HG02970 (cell line): Measurements from ENCODE around the gene KLHL30.
"Not testable (repeated sequence)": the region's sequence is repeated elsewhere in the genome, so short reads cannot be mapped to it uniquely, and the experiment has no call there.

Experiments
- ATAC-seq: cut with Tn5 transposase; IDR thresholded peaks from one replicate; pipeline ENCODE4 v1.9.1; 2021; ENCODE audit warnings: mild to moderate bottlenecking, moderate library complexity, moderate number of reproducible peaks; ENCODE audit not compliant: unreplicated experiment, low FRiP score

The KLHL30 gene

DNA sequence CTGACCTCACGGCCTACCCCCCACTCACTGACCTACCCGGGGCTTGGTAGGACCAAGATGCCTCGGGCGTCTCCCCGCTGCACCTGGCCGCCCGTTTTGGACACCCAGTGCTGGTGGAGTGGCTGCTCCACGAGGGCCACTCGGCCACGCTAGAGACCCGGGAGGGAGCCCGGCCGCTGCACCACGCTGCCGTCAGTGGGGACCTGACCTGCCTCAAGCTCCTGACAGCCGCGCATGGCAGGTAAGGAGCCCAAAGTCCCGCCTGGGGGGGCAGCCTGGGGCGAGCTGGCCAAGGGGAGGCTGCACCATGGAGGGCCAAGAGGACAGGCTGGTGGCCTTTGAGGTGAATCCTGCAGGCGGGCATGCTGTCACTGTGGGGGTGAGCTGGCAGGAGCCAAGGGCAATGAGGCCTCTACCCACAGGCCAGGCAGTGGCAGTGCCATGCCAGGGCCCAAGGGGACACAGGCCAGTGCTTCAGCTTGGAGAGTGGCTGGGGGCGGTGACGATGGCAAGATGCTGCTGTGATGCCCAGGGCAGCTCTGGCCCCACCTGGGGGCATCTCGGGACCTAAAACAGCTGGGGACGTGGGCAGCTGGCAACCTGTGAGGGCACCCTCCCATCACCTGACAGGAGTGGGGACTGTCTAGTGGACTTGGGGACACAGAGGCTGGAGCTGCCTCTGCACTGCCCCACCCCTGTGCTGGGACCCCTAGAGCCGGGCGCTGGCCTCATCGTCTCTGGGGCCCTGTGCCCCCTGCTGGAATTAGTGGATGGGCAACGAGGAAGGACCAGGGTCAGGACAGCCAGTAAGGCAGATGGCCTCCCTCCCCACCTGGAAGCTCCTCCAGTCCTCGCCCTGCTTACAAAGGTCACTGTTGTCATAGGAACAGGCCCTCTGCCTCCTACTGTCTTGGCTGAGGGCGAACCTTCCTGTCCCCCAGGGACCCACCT, 36.3 kb upstream of the KLHL30 start:
- ATAC-seq = no peak

DNA sequence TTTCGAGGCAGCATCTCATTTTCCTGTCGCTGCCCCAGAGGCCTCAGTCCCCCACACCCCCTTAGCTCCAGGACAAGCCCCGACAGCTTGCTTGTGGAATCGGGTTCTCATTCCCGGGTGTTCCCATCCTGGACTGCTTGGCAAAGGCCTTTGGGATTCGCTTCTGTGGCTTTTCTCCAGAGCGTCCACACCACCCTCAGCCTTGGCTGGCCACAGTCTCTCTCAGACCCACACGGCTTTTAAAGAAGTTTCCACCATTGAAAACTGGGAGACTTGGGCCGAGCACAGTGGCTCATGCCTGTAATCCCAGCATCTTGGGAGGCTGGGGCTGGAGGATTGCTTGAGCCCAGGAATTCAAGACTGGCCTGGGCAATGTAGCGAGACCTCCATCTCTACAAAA, 35.6 kb upstream of the KLHL30 start:
- ATAC-seq = no peak

GRCh38 chr2:238103465-238104225, 34.8 kb upstream of the KLHL30 start:
- ATAC-seq = no peak

GRCh38 chr2:238104226-238104690, 34.2 kb upstream of the KLHL30 start:
- no peak for ATAC-seq

DNA sequence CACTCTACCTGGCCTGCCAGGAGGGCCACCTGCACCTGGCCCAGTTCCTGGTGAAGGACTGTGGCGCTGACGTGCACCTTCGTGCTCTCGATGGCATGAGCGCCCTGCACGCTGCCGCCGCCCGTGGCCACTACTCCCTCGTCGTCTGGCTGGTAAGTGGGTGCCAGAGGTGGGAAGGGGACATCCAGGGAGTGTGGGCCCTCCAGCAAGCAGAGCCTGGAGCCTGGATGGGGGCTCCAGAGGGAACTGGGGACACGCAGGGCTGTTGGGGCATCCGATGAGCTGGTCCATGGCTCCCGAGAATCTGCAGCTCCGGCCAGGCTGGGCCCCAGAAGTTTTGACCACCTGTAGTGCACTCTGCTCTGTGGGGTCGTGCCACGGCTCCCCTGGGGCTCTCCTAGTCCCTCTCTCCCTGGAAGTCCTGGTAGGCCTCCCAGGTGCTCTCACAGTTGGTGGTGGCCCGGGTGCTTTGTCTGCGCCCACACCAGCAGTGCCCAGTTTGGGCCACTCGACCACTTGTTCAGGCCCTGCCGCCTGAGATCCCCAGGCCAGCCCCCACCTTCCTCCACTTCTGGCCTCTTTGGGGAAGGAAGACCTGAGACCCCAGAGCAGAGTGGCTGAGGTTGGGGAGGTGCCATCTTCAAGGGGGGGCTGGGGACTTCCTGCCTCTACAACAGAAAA, 33.6 kb upstream of the KLHL30 start:
- no peak for ATAC-seq

- no peak for ATAC-seq
Measured at GRCh38 chr2:238105506-238106338, 32.7 kb upstream of the KLHL30 start.

DNA sequence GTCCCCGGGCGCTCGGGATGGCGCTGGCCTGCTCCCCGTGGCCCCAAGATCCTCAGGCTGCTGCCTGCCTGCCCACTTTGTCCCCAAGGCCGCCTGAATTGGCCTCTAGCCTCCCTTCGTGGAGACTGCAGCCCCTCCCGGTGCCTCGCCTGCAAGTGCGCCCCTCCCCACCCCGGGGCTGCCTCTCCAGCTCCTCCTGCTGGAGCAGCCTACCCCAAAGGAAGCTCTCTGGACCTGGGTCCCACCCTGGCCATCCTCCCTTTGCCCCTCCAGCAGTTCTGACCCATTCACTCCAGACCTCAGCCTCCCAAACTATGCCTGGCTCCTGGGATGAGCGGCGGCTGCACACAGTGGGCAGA, 32.1 kb upstream of the KLHL30 start:
- no peak for ATAC-seq

- no peak for ATAC-seq
Measured at GRCh38 chr2:238106698-238107524, 31.6 kb upstream of the KLHL30 start.

GRCh38 chr2:238107525-238108422, 30.7 kb upstream of the KLHL30 start:
- no peak for ATAC-seq

- ATAC-seq = peak; percentile 43
Measured at GRCh38 chr2:238108423-238109183, 29.9 kb upstream of the KLHL30 start.

GRCh38 chr2:238113611-238114010, 24.9 kb upstream of the KLHL30 start:
- no peak for ATAC-seq

DNA sequence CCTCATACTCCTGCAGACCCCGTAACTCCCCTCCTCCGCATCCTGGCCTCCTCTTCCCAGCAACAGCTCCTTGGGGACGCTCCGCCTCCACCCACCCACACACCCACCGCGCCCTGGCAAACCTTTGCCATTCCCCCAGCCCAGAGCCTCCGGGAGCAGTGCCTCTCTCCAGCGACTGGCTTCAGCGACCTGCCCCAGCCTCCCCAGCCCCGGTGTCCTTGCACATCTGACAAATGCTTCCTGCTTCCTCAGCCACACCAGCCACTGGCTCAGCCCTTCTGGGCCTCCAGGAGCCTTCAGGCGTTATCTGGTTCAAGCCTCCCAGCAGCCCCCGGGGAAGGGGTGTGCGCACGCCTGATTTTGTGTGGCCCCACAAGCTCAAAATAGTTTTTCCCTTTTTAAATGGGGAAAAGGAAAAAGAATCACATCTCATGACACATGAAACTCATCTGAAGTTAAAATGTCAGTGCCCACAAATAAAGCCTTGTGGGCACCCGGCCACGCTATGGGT, 24.1 kb upstream of the KLHL30 start:
- no peak for ATAC-seq

DNA sequence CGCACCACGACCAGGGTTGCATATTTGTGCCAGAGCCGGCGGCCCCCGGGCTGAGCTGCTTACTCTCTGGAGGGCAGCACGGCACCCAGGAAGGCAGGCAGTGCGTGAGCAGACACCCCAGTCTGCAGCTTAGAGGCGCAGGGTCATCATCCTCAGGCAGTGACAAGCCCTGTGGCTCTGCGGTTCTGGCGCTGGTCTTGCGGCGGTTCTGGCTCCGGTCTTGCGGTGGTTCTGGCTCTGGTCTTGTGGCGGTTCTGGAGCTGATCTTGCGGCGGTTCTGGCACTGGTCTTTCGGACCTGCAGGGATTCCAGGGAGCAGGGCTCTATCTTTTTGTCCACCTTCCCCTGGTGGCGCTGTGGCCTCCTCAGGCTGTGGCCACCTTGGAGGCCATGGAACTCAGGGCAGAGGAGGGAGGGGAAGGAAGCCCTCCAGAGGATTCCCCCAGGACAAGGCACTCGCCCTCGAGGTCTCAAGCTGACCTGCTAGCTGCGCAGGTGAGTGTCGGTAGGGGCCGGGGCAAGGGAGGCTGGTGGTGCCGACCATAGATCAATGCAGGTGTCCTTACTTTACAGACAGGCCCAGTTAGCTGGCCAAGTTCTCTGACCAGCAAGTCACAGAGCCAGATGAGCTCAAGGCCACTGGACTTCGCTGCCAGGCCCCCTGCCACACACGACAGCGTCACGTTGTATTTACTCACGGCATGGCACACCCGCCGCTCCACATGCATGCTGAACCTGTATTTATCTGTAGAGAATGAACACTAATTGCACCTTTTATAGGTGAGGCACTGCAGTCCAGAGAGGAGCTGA, 23.4 kb upstream of the KLHL30 start:
- ATAC-seq = no peak

- not testable (repeated sequence) for ATAC-seq
Measured at GRCh38 chr2:238115709-238116108, 22.8 kb upstream of the KLHL30 start.

- no peak for ATAC-seq
Measured at GRCh38 chr2:238116298-238117198, 21.9 kb upstream of the KLHL30 start.
